Measurements from ENCODE around the gene OR1B1. TPM values are rescaled to one million over a fixed set of nuclear protein-coding genes. Genes with fewer than 3 reads are reported as not detected.
"Not testable (repeated sequence)": the region's sequence is repeated elsewhere in the genome, so short reads cannot be mapped to it uniquely, and the experiment has no call there.

OR1B1 gene
- total RNA-seq, 1 donor: not detected

- no peak for TF ChIP-seq CTCF (IDR thresholded peaks at IDR 0.05; ENCODE audit: extremely low read depth, low read depth, low read length)
- no peaks in the 10 kb centered on the region for H3K27me3 ChIP-seq (ENCODE audit: insufficient read depth, low read length)
- H3K4me2 ChIP-seq (ENCODE audit: insufficient read depth, low read length): no peak within 1 kb of the TSS
Measured at GRCh38 chr9:122614362-122614761, 43.1 kb downstream of the OR1B1 start, which contains the start of gene OR1Q1. Gene OR1Q1, plus strand, starts transcription at chr9:122614738. Its CDS starts 0 bp downstream, at chr9:122614738.

GRCh38 chr9:122609804-122610203 is 47.6 kb downstream of the OR1B1 start:
- Histone ChIP-seq H3K27ac (ENCODE audit: low read depth, low read length) (no peak overlapping the region), H3K4me1 (ENCODE audit: insufficient read depth, low read length) (no peaks in the 10 kb centered on the region), H4K20me1 (ENCODE audit: insufficient read depth, low read length) (no peaks in the 10 kb centered on the region), H2AFZ (ENCODE audit: low read length) (no peak overlapping the region), H3K36me3 (ENCODE audit: insufficient read depth, low read length) (no peaks in the 10 kb centered on the region), H3K9me3 (ENCODE audit: low read depth, low read length) (no peaks in the 10 kb centered on the region), H3K4me3 (ENCODE audit: insufficient read depth, low read length) (no peak overlapping the region), H3K4me2 (ENCODE audit: insufficient read depth, low read length) (no peak overlapping the region), H3K79me2 (ENCODE audit: insufficient read depth, low read length) (no peaks in the 10 kb centered on the region), H3K27me3 (ENCODE audit: insufficient read depth, low read length) (no peaks in the 10 kb centered on the region)
- no peak for TF ChIP-seq CTCF (IDR thresholded peaks at IDR 0.05; ENCODE audit: extremely low read depth, low read depth, low read length)
- DNase-seq (ENCODE audit: insufficient read length, low spot score, missing footprints): no peak

More at GRCh38 chr9:122614362-122614761, 43.1 kb downstream of the OR1B1 start, which contains the start of gene OR1Q1:
- Histone ChIP-seq H3K4me1 (ENCODE audit: insufficient read depth, low read length) (no peaks in the 10 kb centered on the region), H3K4me3 (ENCODE audit: insufficient read depth, low read length) (no peak within 1 kb of the TSS), H3K27ac (ENCODE audit: low read depth, low read length) (no peak within 1 kb of the TSS), H3K79me2 (ENCODE audit: insufficient read depth, low read length) (no peaks in the 10 kb centered on the region), H4K20me1 (ENCODE audit: insufficient read depth, low read length) (no peaks in the 10 kb centered on the region), H3K36me3 (ENCODE audit: insufficient read depth, low read length) (no peaks in the 10 kb centered on the region), H2AFZ (ENCODE audit: low read length) (no peak within 1 kb of the TSS), H3K9me3 (ENCODE audit: low read depth, low read length) (no peaks in the 10 kb centered on the region)
- DNase-seq (ENCODE audit: insufficient read length, low spot score, missing footprints): no peak

GRCh38 chr9:122606587-122606986 is 50.8 kb downstream of the OR1B1 start:
- no peaks in the 10 kb centered on the region for H4K20me1 ChIP-seq (ENCODE audit: insufficient read depth, low read length)
- no peak overlapping the region for H3K27ac ChIP-seq (ENCODE audit: low read depth, low read length)
- TF ChIP-seq CTCF (IDR thresholded peaks at IDR 0.05; ENCODE audit: extremely low read depth, low read depth, low read length): no peak
- H2AFZ ChIP-seq (ENCODE audit: low read length): no peak overlapping the region
- H3K79me2 ChIP-seq (ENCODE audit: insufficient read depth, low read length): no peaks in the 10 kb centered on the region
- no peaks in the 10 kb centered on the region for H3K36me3 ChIP-seq (ENCODE audit: insufficient read depth, low read length)
- DNase-seq (ENCODE audit: insufficient read length, low spot score, missing footprints): no peak
- H3K4me2 ChIP-seq (ENCODE audit: insufficient read depth, low read length): no peak overlapping the region
- H3K4me1 ChIP-seq (ENCODE audit: insufficient read depth, low read length): no peaks in the 10 kb centered on the region
- H3K4me3 ChIP-seq (ENCODE audit: insufficient read depth, low read length): no peak overlapping the region
- no peaks in the 10 kb centered on the region for H3K27me3 ChIP-seq (ENCODE audit: insufficient read depth, low read length)
- no peaks in the 10 kb centered on the region for H3K9me3 ChIP-seq (ENCODE audit: low read depth, low read length)

GRCh38 chr9:122605691-122606090 is 51.7 kb downstream of the OR1B1 start:
- no peak for TF ChIP-seq CTCF (IDR thresholded peaks at IDR 0.05; ENCODE audit: extremely low read depth, low read depth, low read length)

GRCh38 chr9:122583284-122583683 is 74.1 kb downstream of the OR1B1 start, which contains the start of gene OR1L8:
Gene OR1L8, minus strand, starts transcription at chr9:122583384. Its CDS starts 14,907 bp downstream, at chr9:122568477.
- not testable (repeated sequence) for H3K79me2 ChIP-seq (ENCODE audit: insufficient read depth, low read length); DNase-seq (ENCODE audit: insufficient read length, low spot score, missing footprints); H3K4me2 ChIP-seq (ENCODE audit: insufficient read depth, low read length); H3K4me3 ChIP-seq (ENCODE audit: insufficient read depth, low read length); H3K36me3 ChIP-seq (ENCODE audit: insufficient read depth, low read length); H3K9me3 ChIP-seq (ENCODE audit: low read depth, low read length); H4K20me1 ChIP-seq (ENCODE audit: insufficient read depth, low read length); H3K27ac ChIP-seq (ENCODE audit: low read depth, low read length); H3K4me1 ChIP-seq (ENCODE audit: insufficient read depth, low read length); H2AFZ ChIP-seq (ENCODE audit: low read length); H3K27me3 ChIP-seq (ENCODE audit: insufficient read depth, low read length)

More at GRCh38 chr9:122605691-122606090, 51.7 kb downstream of the OR1B1 start:
- Histone ChIP-seq H3K4me3 (ENCODE audit: insufficient read depth, low read length) (no peak overlapping the region), H3K36me3 (ENCODE audit: insufficient read depth, low read length) (no peaks in the 10 kb centered on the region), H4K20me1 (ENCODE audit: insufficient read depth, low read length) (no peaks in the 10 kb centered on the region), H3K79me2 (ENCODE audit: insufficient read depth, low read length) (no peaks in the 10 kb centered on the region), H3K27me3 (ENCODE audit: insufficient read depth, low read length) (no peaks in the 10 kb centered on the region), H3K9me3 (ENCODE audit: low read depth, low read length) (no peaks in the 10 kb centered on the region), H3K4me2 (ENCODE audit: insufficient read depth, low read length) (no peak overlapping the region), H2AFZ (ENCODE audit: low read length) (no peak overlapping the region), H3K4me1 (ENCODE audit: insufficient read depth, low read length) (no peaks in the 10 kb centered on the region), H3K27ac (ENCODE audit: low read depth, low read length) (no peak overlapping the region)
- no peak for DNase-seq (ENCODE audit: insufficient read length, low spot score, missing footprints)
